WERI-Rb-1 (cell line): ENCODE data around the gene ADK.

Experiments
- DNase-seq: peaks from one replicate; pipeline ENCODE4 v3.0.0-alpha.2; 2020
- H3K27ac ChIP-seq: fragments of 250-450 bp; sonication (Bioruptor Pico); 2 replicates; pipeline ENCODE4 v1.5.1; 2020; ENCODE audit warnings: mild to moderate bottlenecking, moderate library complexity
- H3K27me3 ChIP-seq: fragments of 250-450 bp; sonication (Bioruptor Pico); 2 replicates; pipeline ENCODE4 v1.5.1; 2021; ENCODE audit warnings: mild to moderate bottlenecking, low read depth, moderate library complexity; ENCODE audit not compliant: insufficient read depth, severe bottlenecking
- H3K36me3 ChIP-seq: fragments of 250-450 bp; sonication (Bioruptor Pico); 2 replicates; pipeline ENCODE4 v1.5.1; 2020; ENCODE audit warnings: mild to moderate bottlenecking, moderate library complexity
- H3K4me3 ChIP-seq: 2 replicates; pipeline ENCODE4 v1.5.1; 2011; ENCODE audit warnings: low read depth, mild to moderate bottlenecking, control low read depth, low read length
- H3K9me3 ChIP-seq: fragments of 250-450 bp; sonication (Bioruptor Pico); 2 replicates; pipeline ENCODE4 v1.5.1; 2021; ENCODE audit warnings: mild to moderate bottlenecking, moderate library complexity; ENCODE audit not compliant: severe bottlenecking
- CTCF ChIP-seq: IDR thresholded peaks from 2 replicates; pipeline ENCODE4 v1.5.1; 2011; ENCODE audit warnings: low read depth, mild to moderate bottlenecking, control low read depth, inconsistent platforms, low read length

ADK gene

DNA sequence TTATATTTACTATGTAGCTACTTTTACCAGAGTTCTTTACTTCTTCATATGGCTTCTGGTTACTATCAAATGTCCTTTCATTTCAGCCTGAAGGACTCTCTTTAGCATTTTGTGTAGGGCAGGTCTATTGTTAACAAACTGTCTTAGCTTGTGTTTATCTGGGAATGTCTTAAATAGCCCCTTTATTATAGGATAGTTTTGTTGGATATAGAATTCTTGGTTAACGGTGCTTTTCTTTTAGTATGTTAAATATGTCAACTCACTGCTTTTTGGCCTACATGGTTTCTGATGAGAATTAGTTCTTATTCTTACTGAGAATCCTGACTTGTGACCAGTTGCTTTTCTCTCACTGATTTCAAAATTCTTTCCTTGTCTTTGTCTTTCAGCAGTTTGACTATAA, 169.0 kb downstream of the ADK start:
- no peak for DNase-seq
- Histone ChIP-seq H3K27me3 (no peaks in the 10 kb centered on the region), H3K4me3 (no peak overlapping the region), H3K9me3 (no peaks in the 10 kb centered on the region), H3K27ac (no peak overlapping the region), H3K36me3 (no peaks in the 10 kb centered on the region)
- TF ChIP-seq CTCF = no peak

- no peak overlapping the region for H3K4me3 ChIP-seq
- H3K36me3 ChIP-seq = no peaks in the 10 kb centered on the region
- no peak for TF ChIP-seq CTCF
- H3K27ac ChIP-seq = no peak overlapping the region
- no peak for DNase-seq
- H3K27me3 ChIP-seq = no peaks in the 10 kb centered on the region
- no peaks in the 10 kb centered on the region for H3K9me3 ChIP-seq
Measured at GRCh38 chr10:74320717-74321116, 169.7 kb downstream of the ADK start.

DNA sequence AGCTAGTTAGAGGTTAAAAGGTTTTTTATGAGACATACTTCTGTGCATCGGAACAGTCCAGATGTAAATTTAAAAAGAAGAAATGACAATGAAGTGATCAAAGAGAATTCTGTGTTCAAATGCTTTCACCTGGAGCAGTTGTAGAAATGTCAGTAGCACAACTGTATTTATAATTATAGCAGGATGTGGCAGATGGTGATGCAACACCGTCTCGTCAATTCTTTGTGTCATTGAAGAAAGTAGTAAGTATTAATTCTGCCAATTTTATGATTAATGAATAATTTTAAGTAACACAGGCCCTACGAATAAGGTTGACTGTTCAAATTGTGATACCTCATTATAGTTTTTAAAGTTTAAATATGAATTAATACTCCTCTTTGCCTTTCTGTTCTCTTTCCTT, 171.1 kb downstream of the ADK start:
- no peak for DNase-seq
- Histone ChIP-seq H3K9me3 (no peaks in the 10 kb centered on the region), H3K27ac (no peak overlapping the region), H3K36me3 (no peaks in the 10 kb centered on the region), H3K27me3 (no peaks in the 10 kb centered on the region), H3K4me3 (no peak overlapping the region)
- no peak for TF ChIP-seq CTCF

DNA sequence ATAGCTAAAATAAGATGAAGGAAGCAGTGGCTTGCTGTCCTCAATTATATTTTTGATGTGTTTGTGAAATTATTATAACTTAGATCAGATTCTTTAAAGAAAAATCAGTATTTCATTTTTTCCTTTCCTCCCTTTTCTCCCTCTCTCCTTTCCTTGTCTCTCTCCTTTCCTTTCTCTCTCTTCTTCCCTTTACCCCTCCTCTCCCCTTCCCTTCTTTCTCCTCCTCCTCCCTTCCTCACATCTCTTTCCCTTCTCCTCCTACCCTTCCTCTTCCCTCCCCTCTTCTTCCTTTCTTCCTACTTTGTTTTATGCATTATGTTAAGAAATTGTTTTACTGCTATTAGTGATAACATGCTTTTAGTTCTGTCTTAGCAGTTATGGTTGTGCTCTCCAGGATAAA, 171.5 kb downstream of the ADK start:
- no peak for TF ChIP-seq CTCF
- Histone ChIP-seq H3K4me3 (no peak overlapping the region), H3K9me3 (no peaks in the 10 kb centered on the region), H3K27me3 (no peaks in the 10 kb centered on the region), H3K27ac (no peak overlapping the region), H3K36me3 (no peaks in the 10 kb centered on the region)
- DNase-seq = no peak

GRCh38 chr10:74328388-74328787, 177.4 kb downstream of the ADK start:
- H3K27me3 ChIP-seq = no peaks in the 10 kb centered on the region
- no peaks in the 10 kb centered on the region for H3K9me3 ChIP-seq
- H3K27ac ChIP-seq = no peak overlapping the region
- no peak overlapping the region for H3K4me3 ChIP-seq
- DNase-seq = peak; percentile 31
- no peak for TF ChIP-seq CTCF
- no peaks in the 10 kb centered on the region for H3K36me3 ChIP-seq

GRCh38 chr10:74329873-74330272, 178.9 kb downstream of the ADK start:
- H3K27me3 ChIP-seq = no peaks in the 10 kb centered on the region
- no peak overlapping the region for H3K27ac ChIP-seq
- no peak for TF ChIP-seq CTCF
- DNase-seq = no peak
- H3K4me3 ChIP-seq = no peak overlapping the region
- no peaks in the 10 kb centered on the region for H3K36me3 ChIP-seq
- no peaks in the 10 kb centered on the region for H3K9me3 ChIP-seq
